HEK293T (cell line): ENCODE measurements around the gene PPP1R17.

Experiments used
- ARNT ChIP-seq: fragments of 450-650 bp; IDR thresholded peaks from 2 replicates; pipeline ENCODE4 v1.6.1; 2017; ENCODE audit warnings: mild to moderate bottlenecking
- BHLHE40 ChIP-seq: fragments of 450-650 bp; IDR thresholded peaks from 2 replicates; pipeline ENCODE4 v1.6.1; 2016; ENCODE audit warnings: mild to moderate bottlenecking, moderate library complexity, borderline replicate concordance
- ELF4 ChIP-seq: fragments of 450-650 bp; IDR thresholded peaks from 2 replicates; pipeline ENCODE4 v1.6.1; 2017; ENCODE audit warnings: antibody characterized with exemption
- FOXA1 ChIP-seq: fragments of 450-650 bp; IDR thresholded peaks from 2 replicates; pipeline ENCODE4 v1.6.1; 2016; ENCODE audit warnings: mild to moderate bottlenecking
- FOXK2 ChIP-seq: fragments of 450-650 bp; IDR thresholded peaks from 2 replicates; pipeline ENCODE4 v1.6.1; 2016; ENCODE audit warnings: mild to moderate bottlenecking
- FOXM1 ChIP-seq: fragments of 450-650 bp; IDR thresholded peaks from 2 replicates; pipeline ENCODE4 v1.6.1; 2017; ENCODE audit warnings: mild to moderate bottlenecking, borderline replicate concordance
- HDGF ChIP-seq: fragments of 450-650 bp; IDR thresholded peaks from 2 replicates; pipeline ENCODE4 v1.6.1; 2017; ENCODE audit warnings: antibody characterized with exemption, borderline replicate concordance
- LEF1 ChIP-seq: fragments of 450-650 bp; IDR thresholded peaks from 2 replicates; pipeline ENCODE4 v1.6.1; 2017; ENCODE audit warnings: mild to moderate bottlenecking, borderline replicate concordance
- NFRKB ChIP-seq: fragments of 450-650 bp; IDR thresholded peaks from 2 replicates; pipeline ENCODE4 v1.6.1; 2016; ENCODE audit warnings: mild to moderate bottlenecking, moderate library complexity
- SP1 ChIP-seq: fragments of 450-650 bp; IDR thresholded peaks from 2 replicates; pipeline ENCODE4 v1.6.1; 2017
- SUZ12 ChIP-seq: fragments of 450-650 bp; IDR thresholded peaks from 2 replicates; pipeline ENCODE4 v1.6.1; 2016; ENCODE audit warnings: mild to moderate bottlenecking
- TARDBP ChIP-seq: fragments of 450-650 bp; IDR thresholded peaks from 2 replicates; pipeline ENCODE4 v1.6.1; 2016
- ZNF384 ChIP-seq: fragments of 450-650 bp; IDR thresholded peaks from 2 replicates; pipeline ENCODE4 v1.6.1; 2016

DNA sequence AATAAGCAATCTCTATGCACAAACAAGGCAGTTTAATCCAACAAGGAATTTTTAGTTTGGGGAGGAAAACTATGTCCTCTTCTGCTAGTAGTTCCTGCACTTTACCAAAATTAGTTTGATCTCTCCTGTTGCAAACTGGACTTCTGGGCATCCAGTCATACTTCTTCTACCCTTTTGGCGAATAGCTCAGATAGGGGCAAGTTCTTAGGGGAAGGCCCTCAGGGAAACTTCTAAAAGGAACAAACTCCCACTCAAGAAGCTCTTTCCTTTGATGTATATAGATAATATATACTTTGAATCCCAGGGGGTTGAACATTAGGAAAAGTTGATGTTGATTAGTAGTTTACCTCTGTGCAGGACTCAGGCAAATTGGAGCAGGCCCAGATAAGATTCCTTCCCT lies 21.5 kb upstream of the PPP1R17 start:
- TF ChIP-seq BHLHE40 (no peak), TARDBP (no peak), ARNT (no peak), FOXM1 (no peak), ELF4 (no peak), FOXK2 (no peak), FOXA1 (no peak), NFRKB (no peak), LEF1 (no peak), ZNF384 (no peak), SP1 (no peak), SUZ12 (no peak), HDGF (no peak)
